ENCODE data around the gene PRKN.

DNA sequence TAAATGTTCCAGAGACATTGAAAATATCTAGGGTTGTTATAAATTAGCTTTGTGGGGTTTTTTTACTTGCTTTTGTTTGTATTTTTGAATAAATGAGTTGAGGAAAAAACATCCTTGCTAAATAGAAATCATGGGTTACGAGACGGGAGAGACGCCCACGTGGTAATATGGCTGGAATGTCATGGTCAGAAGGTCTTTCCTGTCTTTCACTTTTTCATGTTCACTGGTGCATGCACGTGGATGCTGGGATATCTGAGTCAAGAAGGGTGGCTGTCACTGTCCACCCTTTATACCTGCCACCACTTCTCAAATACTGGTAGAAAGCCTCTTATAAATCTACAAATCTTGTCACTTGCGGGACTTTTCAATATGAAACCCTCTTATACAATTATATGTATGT lies 1195.0 kb downstream of the PRKN start:
- TF ChIP-seq, protein P1, sequence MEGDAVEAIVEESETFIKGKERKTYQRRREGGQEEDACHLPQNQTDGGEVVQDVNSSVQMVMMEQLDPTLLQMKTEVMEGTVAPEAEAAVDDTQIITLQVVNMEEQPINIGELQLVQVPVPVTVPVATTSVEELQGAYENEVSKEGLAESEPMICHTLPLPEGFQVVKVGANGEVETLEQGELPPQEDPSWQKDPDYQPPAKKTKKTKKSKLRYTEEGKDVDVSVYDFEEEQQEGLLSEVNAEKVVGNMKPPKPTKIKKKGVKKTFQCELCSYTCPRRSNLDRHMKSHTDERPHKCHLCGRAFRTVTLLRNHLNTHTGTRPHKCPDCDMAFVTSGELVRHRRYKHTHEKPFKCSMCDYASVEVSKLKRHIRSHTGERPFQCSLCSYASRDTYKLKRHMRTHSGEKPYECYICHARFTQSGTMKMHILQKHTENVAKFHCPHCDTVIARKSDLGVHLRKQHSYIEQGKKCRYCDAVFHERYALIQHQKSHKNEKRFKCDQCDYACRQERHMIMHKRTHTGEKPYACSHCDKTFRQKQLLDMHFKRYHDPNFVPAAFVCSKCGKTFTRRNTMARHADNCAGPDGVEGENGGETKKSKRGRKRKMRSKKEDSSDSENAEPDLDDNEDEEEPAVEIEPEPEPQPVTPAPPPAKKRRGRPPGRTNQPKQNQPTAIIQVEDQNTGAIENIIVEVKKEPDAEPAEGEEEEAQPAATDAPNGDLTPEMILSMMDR (conservative IDR thresholded peaks at IDR 0.05; ENCODE audit: low read depth in 2 of 2): no peak
- TF ChIP-seq EZH2 (IDR thresholded peaks at IDR 0.05; ENCODE audit: low read depth, unreplicated experiment): no peak
- no peak for TF ChIP-seq REST (IDR thresholded peaks at IDR 0.05; ENCODE audit: unreplicated experiment)
- TF ChIP-seq POLR2AphosphoS5 (IDR thresholded peaks at IDR 0.05; ENCODE audit: low read depth): no peak
- no peak for TF ChIP-seq NANOG (IDR thresholded peaks at IDR 0.05; ENCODE audit: borderline replicate concordance)
- TF ChIP-seq EZH2phosphoT487 (IDR thresholded peaks at IDR 0.05; ENCODE audit: unreplicated experiment): no peak
- no peak for TF ChIP-seq JUNB (IDR thresholded peaks at IDR 0.05; ENCODE audit: unreplicated experiment)

Data from GM23338 (cell line).